ENCODE results near the gene DPH6. TPM values are rescaled to one million over a fixed set of nuclear protein-coding genes. Genes with fewer than 3 reads are reported as not detected.
"Not testable (repeated sequence)": the region's sequence is repeated elsewhere in the genome, so short reads cannot be mapped to it uniquely, and the experiment has no call there.

DPH6 gene
- total RNA-seq, 1 donor from 2014 or later = 10.9 TPM

DNA sequence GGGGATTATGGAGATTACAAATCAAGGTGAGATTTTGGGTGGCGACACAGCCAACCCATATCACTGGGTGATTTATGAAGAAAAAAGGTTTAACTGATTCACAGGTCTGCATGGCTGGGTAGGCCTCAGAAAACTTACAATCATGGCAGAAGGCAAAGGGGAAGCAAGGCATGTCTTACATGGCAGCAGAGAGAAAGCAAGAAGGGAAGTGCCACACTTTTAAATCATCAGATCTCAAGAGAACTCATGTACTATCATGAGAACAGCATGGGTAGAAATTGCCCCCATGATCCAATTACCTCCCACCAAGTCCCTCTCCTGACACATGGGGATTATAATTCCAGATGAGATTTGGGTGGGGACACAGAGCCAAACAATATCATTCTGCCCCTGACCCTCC is 59.7 kb downstream of the DPH6 start:
- DNase-seq (ENCODE audit: low read depth) = no peak

DNA sequence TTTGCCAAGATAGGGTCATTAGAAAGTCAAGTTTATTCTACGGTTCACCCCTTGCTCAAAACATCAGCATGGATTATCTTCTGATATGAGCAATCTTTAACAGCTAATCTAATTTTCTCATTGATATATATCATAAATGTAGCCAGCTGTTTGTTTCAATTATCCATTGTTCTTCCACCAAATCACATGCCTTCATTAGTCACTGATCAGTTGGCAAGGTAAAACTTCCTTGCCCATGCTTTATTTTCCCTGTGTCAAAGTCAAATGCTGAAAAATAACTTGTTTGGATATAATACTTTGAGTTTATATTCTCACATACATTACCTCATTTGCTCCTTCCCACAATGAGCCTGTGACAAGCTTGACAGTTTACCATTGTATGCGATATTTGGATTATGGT is 60.6 kb downstream of the DPH6 start:
- no peak for DNase-seq (ENCODE audit: low read depth)

GRCh38 chr15:35484231-35484945 is 61.6 kb downstream of the DPH6 start:
- DNase-seq (ENCODE audit: low read depth) = no peak

DNA sequence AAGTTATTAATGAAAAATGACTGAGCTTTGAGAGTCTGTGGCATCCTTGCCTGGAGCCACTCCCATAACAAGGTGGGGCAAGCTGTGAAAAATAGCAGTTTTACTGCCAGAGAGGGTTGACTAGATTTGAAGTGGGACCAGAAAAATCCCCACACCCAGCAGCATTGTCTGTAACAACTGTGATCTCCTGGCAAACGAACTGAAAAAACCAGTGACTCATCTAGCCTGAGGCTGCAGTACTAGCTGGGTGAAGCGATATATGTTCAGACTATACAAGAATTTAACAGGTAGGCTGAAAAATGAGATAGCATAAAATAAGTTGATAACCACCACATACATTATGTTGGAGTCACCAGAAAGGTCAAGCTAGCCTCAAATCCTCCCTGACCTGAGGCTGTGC is 64.0 kb downstream of the DPH6 start:
- peak; percentile 59 for DNase-seq (ENCODE audit: low read depth)

- no peak for DNase-seq (ENCODE audit: low read depth)
These were observed 64.9 kb downstream of the DPH6 start for GRCh38 chr15:35481064-35481463.

DNA sequence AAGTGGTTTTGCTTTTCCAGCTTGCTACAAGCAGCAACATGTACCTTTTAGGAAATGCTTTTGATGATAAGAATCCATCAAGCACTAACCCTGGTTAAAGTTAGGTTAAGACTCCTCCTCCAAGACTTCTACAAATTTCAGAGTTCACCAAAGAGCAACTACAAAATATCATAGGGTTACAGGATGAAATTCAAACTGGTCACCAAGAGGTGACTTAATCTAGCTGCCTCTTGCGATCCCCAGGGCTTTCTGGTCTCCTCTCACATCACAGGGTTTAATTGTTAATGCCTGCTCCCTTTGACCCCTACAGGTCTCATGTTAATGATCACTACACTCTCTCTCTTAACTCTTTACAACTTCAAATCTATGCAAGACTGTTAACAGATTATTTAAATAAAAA is 66.5 kb downstream of the DPH6 start:
- DNase-seq (ENCODE audit: low read depth) = no peak

DNA sequence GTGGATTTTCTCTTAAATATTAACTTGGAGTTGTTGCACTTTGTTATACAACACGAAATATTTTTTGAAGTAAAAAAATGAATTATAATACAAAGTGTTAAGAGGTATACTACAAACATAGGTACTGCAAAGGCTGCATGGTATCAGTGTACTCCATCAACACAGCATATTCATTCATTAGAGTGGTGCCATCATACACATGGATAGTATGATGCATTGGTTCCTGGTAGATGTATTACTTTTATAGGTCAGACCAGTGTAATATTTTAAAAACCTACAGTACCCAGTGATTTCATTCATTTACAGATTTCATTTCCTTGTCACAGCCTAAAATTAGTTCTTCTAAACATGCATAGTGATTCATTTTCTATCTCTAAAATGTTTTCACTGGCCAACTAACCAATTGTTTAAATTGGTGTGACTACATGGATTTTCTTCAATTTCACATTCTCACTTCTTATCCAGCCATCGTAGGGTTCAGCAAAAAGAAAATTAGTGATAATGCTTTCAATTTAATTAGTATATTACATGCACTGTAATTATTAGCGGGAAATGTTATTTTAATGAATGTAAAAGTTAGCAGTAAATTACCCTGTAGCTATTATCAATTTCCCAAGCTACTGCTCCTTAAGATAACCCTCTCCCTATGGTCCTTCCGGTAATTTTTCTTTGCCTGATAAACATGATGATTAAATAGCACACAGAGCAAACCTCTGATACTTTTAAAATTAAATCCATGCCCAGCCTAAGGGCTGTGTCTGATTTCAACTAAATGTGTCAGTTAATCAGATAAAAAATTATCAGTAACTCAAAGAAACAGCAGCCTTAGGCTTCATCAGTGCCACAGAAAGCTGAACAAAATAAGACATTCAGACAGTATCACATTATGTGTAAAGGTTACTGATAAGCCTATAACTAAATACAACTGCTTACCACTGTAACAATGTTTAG is 68.4 kb downstream of the DPH6 start:
- DNase-seq (ENCODE audit: low read depth) = no peak

GRCh38 chr15:35471024-35471423 is 74.9 kb downstream of the DPH6 start:
- DNase-seq (ENCODE audit: low read depth) = no peak

- no peak for DNase-seq (ENCODE audit: low read depth)
These were observed 75.5 kb downstream of the DPH6 start for GRCh38 chr15:35470441-35470840.

GRCh38 chr15:35466476-35466875 is 79.5 kb downstream of the DPH6 start:
- DNase-seq (ENCODE audit: low read depth) = no peak

DNA sequence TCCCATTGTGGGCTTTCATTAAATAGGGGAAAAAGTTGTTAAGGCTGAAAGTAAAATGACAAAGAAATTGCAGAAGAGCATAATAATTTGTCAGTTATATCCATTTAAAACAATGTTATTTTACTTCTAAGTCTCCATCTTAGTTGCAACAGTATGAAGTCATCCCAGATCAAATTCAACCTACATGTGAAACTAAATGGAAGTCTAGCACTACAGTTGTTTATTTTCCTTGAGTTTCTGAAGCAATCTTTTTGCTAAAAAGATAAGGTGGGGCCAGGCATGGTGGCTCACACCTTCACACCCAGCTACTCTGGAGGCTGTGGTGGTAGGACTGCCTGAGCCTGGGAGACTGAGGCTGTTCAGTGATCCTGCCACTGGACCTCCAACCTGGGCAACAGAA is 80.2 kb downstream of the DPH6 start:
- DNase-seq (ENCODE audit: low read depth) = no peak

DNA sequence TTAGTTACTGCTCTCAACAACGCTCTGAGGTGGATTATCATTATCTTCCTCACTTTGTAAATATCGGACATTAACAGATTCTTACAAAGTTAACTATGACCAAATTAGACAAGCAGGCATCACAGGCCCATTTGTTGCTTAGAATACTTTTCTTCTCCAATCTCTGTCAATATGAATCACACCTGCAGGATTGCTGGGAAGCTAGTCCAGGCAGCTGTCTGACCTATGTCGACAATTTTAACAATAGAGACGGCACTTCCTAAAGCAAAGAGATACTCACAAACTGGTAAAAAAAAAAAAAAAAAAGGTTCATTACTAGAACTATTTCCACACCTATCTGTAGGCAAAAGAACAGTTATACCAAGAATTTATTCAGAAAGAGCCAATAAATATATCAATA is 85.3 kb downstream of the DPH6 start:
- DNase-seq (ENCODE audit: low read depth) = no peak

- no peak for DNase-seq (ENCODE audit: low read depth)
These were observed 87.6 kb downstream of the DPH6 start for GRCh38 chr15:35458176-35458856.

GRCh38 chr15:35455201-35455600 is 90.8 kb downstream of the DPH6 start:
- no peak for DNase-seq (ENCODE audit: low read depth)

DNA sequence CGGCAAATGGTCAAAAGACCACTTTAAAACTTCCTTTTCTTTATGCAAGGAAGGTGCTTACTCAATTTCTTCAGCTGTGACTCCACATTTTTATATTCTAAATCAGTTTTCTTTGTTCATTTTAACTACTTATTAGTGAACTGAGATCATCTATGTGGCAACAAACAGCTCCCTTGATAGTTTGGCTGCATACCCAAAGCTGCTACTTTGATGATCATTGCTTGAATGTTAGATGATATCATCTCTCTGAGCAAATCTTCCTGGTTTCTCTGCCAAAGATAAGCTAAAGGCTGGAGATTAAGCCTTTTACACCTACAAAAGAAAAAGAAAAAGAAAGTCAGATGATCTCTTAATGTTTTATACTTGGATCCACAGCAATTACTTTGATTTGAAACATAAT is 95.5 kb downstream of the DPH6 start:
- no peak for DNase-seq (ENCODE audit: low read depth)

DNA sequence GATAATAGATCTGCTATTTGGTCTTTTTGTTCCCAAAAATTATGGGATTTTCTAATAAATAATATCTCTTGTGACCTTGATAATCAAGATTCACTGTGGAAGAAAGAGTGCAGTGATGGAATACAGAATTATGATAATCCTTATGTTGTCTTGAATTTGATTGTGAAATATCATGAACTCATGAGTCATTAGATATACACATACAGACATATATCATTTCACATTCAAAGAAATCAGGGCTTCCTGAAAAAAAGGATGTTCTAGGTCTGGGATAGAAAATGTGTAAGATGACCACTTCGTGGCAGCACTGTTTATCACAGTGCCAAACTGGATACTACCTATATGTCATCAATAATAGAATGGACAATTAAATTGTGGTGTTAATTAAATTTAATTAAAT is 97.7 kb downstream of the DPH6 start:
- DNase-seq (ENCODE audit: low read depth) = no peak

DNA sequence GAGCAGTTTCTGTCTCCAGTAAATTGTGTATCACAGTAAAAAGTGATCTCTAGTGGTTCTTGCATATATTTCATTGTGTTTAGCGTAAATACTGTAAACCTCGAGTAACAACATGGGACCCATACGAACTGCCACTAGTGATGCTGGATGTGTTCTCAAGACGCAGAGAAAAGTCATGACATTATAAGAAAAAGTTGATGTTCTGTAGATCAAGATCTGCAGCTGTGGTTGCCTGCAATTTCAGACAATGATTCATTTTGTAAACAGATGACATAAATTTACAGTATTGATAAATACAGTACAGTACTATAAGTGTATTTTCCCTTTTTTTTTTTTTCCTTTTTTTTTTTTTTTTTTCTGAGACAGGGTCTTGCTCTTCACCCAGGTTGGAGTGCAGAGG is 100.1 kb downstream of the DPH6 start:
- no peak for DNase-seq (ENCODE audit: low read depth)

DNA sequence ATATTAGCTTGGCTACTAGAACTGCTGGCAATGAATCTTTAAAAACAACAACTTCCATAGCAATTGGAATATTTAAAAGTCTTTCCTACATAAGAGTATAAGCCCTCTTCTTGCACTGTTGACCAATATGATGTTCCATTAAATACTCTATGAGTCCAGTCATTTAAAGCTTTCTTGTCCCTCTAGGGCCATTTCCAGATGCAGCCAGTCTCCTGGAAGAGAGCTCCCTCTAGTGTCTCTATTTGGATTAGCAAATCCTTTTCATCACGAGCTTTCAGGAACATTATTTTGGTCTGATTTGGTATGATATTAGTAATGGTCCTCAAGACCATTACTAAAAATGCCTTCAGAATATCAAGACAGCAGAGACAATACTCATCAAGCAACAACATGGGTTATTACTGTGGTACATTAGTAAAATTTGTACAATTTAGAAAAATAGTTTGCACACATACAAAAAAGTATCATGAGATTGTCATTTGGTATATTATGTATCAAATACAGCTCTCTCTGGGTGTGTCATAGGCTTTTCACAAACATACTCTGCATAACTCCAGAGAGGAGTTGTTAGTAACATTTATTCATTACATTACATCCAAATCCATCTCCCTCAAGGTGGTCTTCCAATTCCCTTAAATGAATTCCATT is 101.3 kb downstream of the DPH6 start:
- DNase-seq (ENCODE audit: low read depth) = peak; percentile 68

- no peak for DNase-seq (ENCODE audit: low read depth)
These were observed 102.6 kb downstream of the DPH6 start for GRCh38 chr15:35443376-35443775.

DNA sequence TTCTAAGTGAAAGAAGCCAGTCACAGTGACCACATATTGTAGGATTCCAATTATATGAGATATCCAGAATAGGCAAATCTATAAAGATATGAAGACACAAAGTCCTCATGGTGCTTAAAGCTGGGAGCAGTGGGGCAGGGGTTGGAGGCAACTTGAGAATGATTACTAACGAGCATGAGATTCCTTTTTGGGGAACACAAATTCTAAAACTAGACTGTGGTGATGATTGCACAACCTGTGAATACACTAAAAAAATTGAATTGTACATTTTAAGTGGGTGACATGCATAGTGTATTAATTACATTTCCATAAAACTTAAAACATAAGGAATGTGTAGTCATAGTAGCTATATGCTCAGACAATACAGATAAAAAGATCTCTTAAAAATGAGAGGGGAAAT is 103.2 kb downstream of the DPH6 start:
- no peak for DNase-seq (ENCODE audit: low read depth)

DNA sequence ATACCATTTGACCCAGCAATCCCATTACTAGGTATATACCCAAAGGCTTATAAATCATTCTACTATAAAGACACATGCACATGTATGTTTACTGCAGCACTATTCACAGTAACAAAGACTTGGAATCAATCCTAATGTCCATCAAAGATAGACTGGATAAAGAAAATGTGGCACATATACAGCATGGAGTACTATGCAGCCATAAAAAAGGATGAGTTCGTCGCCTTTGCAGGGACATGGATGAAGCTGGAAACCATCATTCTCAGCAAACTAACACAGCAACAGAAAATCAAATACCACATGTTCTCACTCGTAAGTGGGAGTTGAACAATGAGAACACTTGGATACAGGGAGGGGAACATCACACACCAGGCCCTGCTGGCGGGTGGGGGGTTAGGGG is 104.7 kb downstream of the DPH6 start:
- not testable (repeated sequence) for DNase-seq (ENCODE audit: low read depth)

DNA sequence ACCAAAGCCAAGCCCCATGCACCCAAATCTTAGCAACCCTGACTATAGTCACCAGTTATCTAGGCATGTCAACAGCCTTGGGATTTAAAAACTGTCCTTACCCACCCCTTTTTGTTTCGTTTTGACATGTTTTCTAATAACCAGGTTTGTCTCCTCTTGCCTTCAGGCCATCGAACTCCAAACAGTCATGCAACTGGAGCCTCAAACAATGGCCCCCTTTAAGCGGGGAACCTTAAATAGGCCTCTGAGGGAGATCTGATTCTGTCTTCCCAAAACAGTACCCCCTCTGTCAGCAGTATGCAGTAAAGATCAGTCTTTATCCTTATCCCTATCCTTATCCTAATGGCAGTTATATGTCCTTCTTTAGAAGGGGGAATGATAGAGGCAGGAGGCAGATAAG is 105.7 kb downstream of the DPH6 start:
- no peak for DNase-seq (ENCODE audit: low read depth)

All from myocyte (in vitro differentiated cells).